Fibroblast of lung (primary cell): Measurements from ENCODE around the gene EDNRB.

Experiments used
- CTCF ChIP-seq, 2 donors: IDR thresholded peaks in 1 of 2; conservative IDR thresholded peaks in 1 of 2; 1 replicate in 1 of 2; 2 replicates in 1 of 2; pipeline ENCODE4 v1.5.1; 2011 to 2012; ENCODE audit warnings: low read length in 2 of 2, control low read depth in 1 of 2, inconsistent platforms in 1 of 2, low read depth in 1 of 2, mild to moderate bottlenecking in 1 of 2
- EZH2 ChIP-seq: IDR thresholded peaks from 2 replicates; pipeline ENCODE4 v1.5.1; 2012; ENCODE audit warnings: low read length, control low read depth, mild to moderate bottlenecking; ENCODE audit errors: missing control alignments

- TF ChIP-seq CTCF (conservative IDR thresholded peaks at IDR 0.05 in 1 of 2, IDR thresholded peaks at IDR 0.05 in 1 of 2; ENCODE audit: low read depth in 1 of 2, low read length in 2 of 2) (no peak), EZH2 (no peak)
Observed at GRCh38 chr13:77904031-77904430, 14.6 kb downstream of the EDNRB start.
